H1 (cell line): ENCODE data around the gene CYP4F3. TPM values are rescaled to one million over a fixed set of nuclear protein-coding genes. Genes with fewer than 3 reads are reported as not detected.

Experiments used
- CTCF ChIA-PET: fragments of 300-600 bp; sonication (Branson Sonifier 250); formaldehyde crosslinking; loops from one replicate; lab custom pipeline; 2021; ENCODE audit not compliant: partially characterized antibody; lab: Charles Lee
- POLR2A ChIA-PET: fragments of 300-600 bp; sonication (Branson Sonifier 250); formaldehyde crosslinking; loops from one replicate; lab custom pipeline; 2021; ENCODE audit warnings: inconsistent platforms; ENCODE audit not compliant: partially characterized antibody; lab: Charles Lee
- DNase-seq, 2 experiments: peaks; one replicate each; pipeline versions ENCODE4 v3.0.0 to v3.0.0-alpha.2; 2010 to 2022; ENCODE audit warnings: low spot score in 2 of 2, low read depth in 1 of 2, mixed read lengths in 1 of 2
- FAIRE-seq: peaks from 2 replicates; lab custom pipeline; 2011; peaks lifted over from hg19 to GRCh38; lab: Jason Lieb, UNC
- H2AFZ ChIP-seq: 2 replicates; pipeline ENCODE4 v1.8.1; 2012; ENCODE audit warnings: low read length, inconsistent platforms
- H2AK5ac ChIP-seq: 2 replicates; pipeline ENCODE4 v1.6.1; 2013; ENCODE audit warnings: low read depth, low read length
- H2BK120ac ChIP-seq: replicated peaks from 2 replicates; pipeline ENCODE3; 2013; ENCODE audit warnings: low read depth, low read length, inconsistent platforms
- H2BK12ac ChIP-seq: 2 replicates; pipeline ENCODE4 v1.6.1; 2013; ENCODE audit warnings: low read depth, low read length
- H2BK15ac ChIP-seq: 2 replicates; pipeline ENCODE4 v1.6.1; 2013; ENCODE audit warnings: low read length
- H2BK20ac ChIP-seq: 2 replicates; pipeline ENCODE4 v1.6.1; 2013; ENCODE audit warnings: low read length
- H2BK5ac ChIP-seq: 2 replicates; pipeline ENCODE4 v1.6.1; 2013; ENCODE audit warnings: low read depth, low read length
- H3K14ac ChIP-seq: 2 replicates; pipeline ENCODE4 v1.6.1; 2013; ENCODE audit warnings: inconsistent platforms; ENCODE audit not compliant: insufficient read length
- H3K18ac ChIP-seq: 2 replicates; pipeline ENCODE4 v1.6.1; 2013; ENCODE audit warnings: low read length; ENCODE audit errors: extremely low read depth
- H3K23ac ChIP-seq: 2 replicates; pipeline ENCODE4 v1.6.1; 2013; ENCODE audit warnings: inconsistent platforms; ENCODE audit not compliant: insufficient read length
- H3K23me2 ChIP-seq: 2 replicates; pipeline ENCODE4 v1.6.1; 2013; ENCODE audit warnings: low read depth, low read length
- H3K27ac ChIP-seq: 2 replicates; pipeline ENCODE4 v1.6.1; 2011; ENCODE audit warnings: low read depth, low read length, inconsistent platforms
- H3K27me3 ChIP-seq, 4 experiments: replicated peaks in 1 of 4; 1 replicate in 1 of 4; 2 replicates in 3 of 4; pipeline versions ENCODE4 v1.6.1 to v1.8.1; 2011 to 2013; ENCODE audit warnings: low read length in 3 of 4, mild to moderate bottlenecking in 3 of 4, inconsistent platforms in 2 of 4, mixed read lengths in 2 of 4, moderate library complexity in 1 of 4; ENCODE audit not compliant: control insufficient read depth in 3 of 4, insufficient read depth in 3 of 4; ENCODE audit errors: extremely low read depth in 1 of 4
- H3K36me3 ChIP-seq, 4 experiments: 2 replicates each; pipeline versions ENCODE4 v1.6.1 to v1.8.1; 2011 to 2013; ENCODE audit warnings: mild to moderate bottlenecking in 4 of 4, low read length in 3 of 4, moderate library complexity in 2 of 4, control low read depth in 1 of 4, inconsistent platforms in 1 of 4; ENCODE audit not compliant: insufficient read depth in 4 of 4, control insufficient read depth in 2 of 4
- H3K4ac ChIP-seq: replicated peaks from 2 replicates; pipeline ENCODE3; 2013; ENCODE audit warnings: low read length, low read depth, mixed read lengths, inconsistent platforms; ENCODE audit not compliant: insufficient read length
- H3K4me1 ChIP-seq, 4 experiments: replicated peaks in 1 of 4; 1 replicate in 1 of 4; 2 replicates in 3 of 4; pipeline versions ENCODE4 v1.6.1 to v1.8.1; 2011 to 2013; ENCODE audit warnings: low read length in 3 of 4, inconsistent platforms in 2 of 4, mixed read lengths in 1 of 4; ENCODE audit not compliant: insufficient read depth in 4 of 4, control insufficient read depth in 3 of 4
- H3K4me2 ChIP-seq, 2 experiments: 2 replicates each; pipeline versions ENCODE4 v1.6.1 to v1.8.1; 2011 to 2013; ENCODE audit warnings: low read depth in 2 of 2, low read length in 2 of 2, control low read depth in 1 of 2, inconsistent platforms in 1 of 2, mild to moderate bottlenecking in 1 of 2; ENCODE audit not compliant: insufficient read depth in 1 of 2
- H3K4me3 ChIP-seq, 4 experiments: fragments of 200-600, 300-600 bp in 1 of 4; sonication (generic), shearing (Covaris generic), sonication (Bioruptor Twin) in 1 of 4; 2 replicates each; pipeline versions ENCODE4 v1.5.1 to v1.8.1; 2011 to 2016; ENCODE audit warnings: low read length in 4 of 4, low read depth in 3 of 4, control low read depth in 2 of 4, inconsistent platforms in 2 of 4, mild to moderate bottlenecking in 2 of 4, mixed read lengths in 1 of 4, moderate library complexity in 1 of 4; ENCODE audit not compliant: insufficient read depth in 2 of 4; ENCODE audit errors: extremely low read depth in 1 of 4
- H3K56ac ChIP-seq: replicated peaks from 2 replicates; pipeline ENCODE3; 2013; ENCODE audit warnings: low read depth, mild to moderate bottlenecking, mixed read lengths, low read length, inconsistent platforms; ENCODE audit not compliant: insufficient read length
- H3K79me1 ChIP-seq: 2 replicates; pipeline ENCODE4 v1.6.1; 2013; ENCODE audit warnings: low read depth, low read length, control low read depth
- H3K79me2 ChIP-seq, 2 experiments: 2 replicates each; pipeline versions ENCODE4 v1.6.1 to v1.8.1; 2012 to 2013; ENCODE audit warnings: low read length in 2 of 2, mild to moderate bottlenecking in 2 of 2, inconsistent platforms in 1 of 2; ENCODE audit not compliant: insufficient read depth in 2 of 2, control insufficient read depth in 1 of 2
- H3K9ac ChIP-seq, 4 experiments: replicated peaks in 1 of 4; 1 replicate in 1 of 4; 2 replicates in 3 of 4; pipeline versions ENCODE4 v1.6.1 to v1.8.1; 2011 to 2013; ENCODE audit warnings: low read depth in 3 of 4, low read length in 3 of 4, control low read depth in 2 of 4, mild to moderate bottlenecking in 2 of 4, moderate library complexity in 2 of 4, inconsistent platforms in 1 of 4; ENCODE audit errors: extremely low read depth in 1 of 4
- H3K9me3 ChIP-seq, 2 experiments: 2 replicates each; pipeline versions ENCODE4 v1.6.1 to v1.8.1; 2012 to 2013; ENCODE audit warnings: mild to moderate bottlenecking in 2 of 2, moderate library complexity in 2 of 2, control low read depth in 1 of 2, inconsistent platforms in 1 of 2, low read depth in 1 of 2, low read length in 1 of 2, mixed read lengths in 1 of 2; ENCODE audit not compliant: insufficient read depth in 2 of 2
- H4K20me1 ChIP-seq, 2 experiments: replicated peaks in 1 of 2; 2 replicates each; pipeline versions ENCODE3 to v1.8.1; 2011 to 2013; ENCODE audit warnings: inconsistent platforms in 2 of 2, low read length in 2 of 2, mild to moderate bottlenecking in 1 of 2; ENCODE audit not compliant: insufficient read depth in 2 of 2, control insufficient read depth in 1 of 2
- H4K5ac ChIP-seq: 2 replicates; pipeline ENCODE4 v1.6.1; 2013; ENCODE audit warnings: low read length, low read depth, mixed read lengths, inconsistent platforms; ENCODE audit not compliant: insufficient read length
- H4K8ac ChIP-seq: 2 replicates; pipeline ENCODE4 v1.8.0; 2013; ENCODE audit warnings: mild to moderate bottlenecking, moderate library complexity, low read length, inconsistent platforms; ENCODE audit not compliant: insufficient read depth; ENCODE audit errors: extremely low read depth
- H4K91ac ChIP-seq: replicated peaks from 2 replicates; pipeline ENCODE3; 2013; ENCODE audit warnings: low read length, mixed read lengths, inconsistent platforms; ENCODE audit not compliant: insufficient read length
- CREB1 ChIP-seq: IDR thresholded peaks from 2 replicates; pipeline ENCODE4 v1.6.1; 2012; ENCODE audit warnings: inconsistent platforms
- HDAC6 ChIP-seq: IDR thresholded peaks from one replicate; pipeline ENCODE4 v1.7.1; 2012; ENCODE audit warnings: low read depth, mild to moderate bottlenecking, inconsistent platforms, low read length, moderate library complexity
- POLR2A ChIP-seq, 2 experiments: IDR thresholded peaks; 1 replicate in 1 of 2; 2 replicates in 1 of 2; pipeline ENCODE4 v1.6.1; 2011; ENCODE audit warnings: low read depth in 2 of 2, low read length in 2 of 2, mild to moderate bottlenecking in 2 of 2; ENCODE audit errors: control extremely low read depth in 1 of 2
- POLR2AphosphoS5 ChIP-seq: IDR thresholded peaks from 2 replicates; pipeline ENCODE4 v1.6.1; 2011; ENCODE audit warnings: low read depth, low read length
- WGBS, 2 experiments: shearing (Covaris generic) in 1 of 2; methylation state at CpG; one replicate each; pipeline versions ENCODE4 v1.1.6 to v1.1.7; 2013 to 2015; ENCODE audit warnings: low lambda C conversion rate in 2 of 2, mixed read lengths in 2 of 2, inconsistent platforms in 1 of 2, low coverage in 1 of 2, missing lambda C conversion rate in 1 of 2; ENCODE audit not compliant: insufficient replicate concordance in 2 of 2, insufficient coverage in 1 of 2, insufficient read length in 1 of 2; ENCODE audit errors: extremely low coverage in 1 of 2, missing lambda C conversion rate in 1 of 2; 5-methylcytosine and 5-hydroxymethylcytosine counted together
- polyA plus RNA-seq, 7 experiments: library from polyadenylated mRNA; depleted of rRNA in 3 of 7; stranded (reverse) in 5 of 7; unstranded in 2 of 7; fragments of >200 nt in 5 of 7; fragments of 200-250 nt in 2 of 7; gene quantifications; 1 replicate in 5 of 7; 2 replicates in 1 of 7; 4 replicates in 1 of 7; pipeline versions ENCODE4 v1.2.1 to v1.2.3, GENCODE V29; 2011 to 2013; ENCODE audit warnings: missing spikeins in 2 of 7, mixed read lengths in 2 of 7
- total RNA-seq: library from RNA; stranded (reverse); fragmentation: NEBNext Ultra II Directional; extraction: Animal tissue kit (Norgen Biotek cat#: 25700); gene quantifications from 2 replicates; pipeline ENCODE4 v1.2.1, GENCODE V29; 2021
- TF ChIP-seq, protein P1 (sequence below), 3 experiments: IDR thresholded peaks; 1 replicate in 2 of 3; 2 replicates in 1 of 3; pipeline versions ENCODE4 v1.5.1 to v1.6.1; 2011; ENCODE audit warnings: low read length in 3 of 3, mild to moderate bottlenecking in 3 of 3, inconsistent platforms in 2 of 3, low read depth in 1 of 3, moderate library complexity in 1 of 3; ENCODE audit not compliant: insufficient read depth in 1 of 3; ENCODE audit errors: control extremely low read depth in 1 of 3

Gene CYP4F3
- total and polyA plus RNA-seq, 2 of the 8 experiments (the other 6 are each of a cell fraction or from before 2014, with no cell fraction given) = not detected

DNA sequence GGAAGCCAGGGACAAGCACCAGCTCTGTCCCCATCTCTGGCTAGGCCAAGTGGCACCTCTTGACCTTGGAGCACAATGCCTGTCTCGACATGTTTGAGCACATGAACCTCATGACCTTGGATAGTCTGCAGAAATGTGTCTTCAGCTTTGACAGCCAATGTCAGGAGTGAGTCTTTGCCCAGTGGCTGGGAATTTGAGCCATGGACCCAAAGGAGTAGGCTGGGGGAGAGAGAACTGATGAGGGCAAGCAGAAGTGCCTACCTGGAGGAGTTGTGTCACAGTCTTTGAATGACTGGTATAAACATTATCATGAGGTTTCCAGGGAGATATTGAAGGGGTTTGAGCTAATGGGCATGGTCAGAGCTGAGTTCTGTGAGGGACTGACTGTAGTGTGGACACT lies 25.5 kb downstream of the CYP4F3 start:
- Histone ChIP-seq H3K36me3 (no peaks in the 10 kb centered on the region; a peak in 1 of 8 replicates), H3K27me3 (no peaks in the 10 kb centered on the region), H4K20me1 (no peaks in the 10 kb centered on the region), H2AFZ (no peak overlapping the region), H3K79me2 (no peaks in the 10 kb centered on the region), H2BK12ac (no peak overlapping the region), H3K4me3 (no peak overlapping the region), H3K27ac (no peak overlapping the region), H3K14ac (no peak overlapping the region), H2BK20ac (no peak overlapping the region), H4K8ac (no peak overlapping the region), H3K4me2 (no peak overlapping the region), H4K5ac (no peak overlapping the region), H2BK120ac (no peak overlapping the region), H3K4ac (no peak overlapping the region), H2AK5ac (no peak overlapping the region), H2BK15ac (no peak overlapping the region), H4K91ac (no peak overlapping the region), H3K18ac (no peak overlapping the region), H3K23ac (no peak overlapping the region), H3K23me2 (no peaks in the 10 kb centered on the region), H3K9me3 (peaks cover 82 to 84% of the 10 kb centered on the region in 2 experiments), H3K9ac (no peak overlapping the region), H3K79me1 (no peaks in the 10 kb centered on the region), H2BK5ac (no peak overlapping the region), H3K4me1 (no peaks in the 10 kb centered on the region), H3K56ac (no peak overlapping the region)
- DNase-seq (no peak), FAIRE-seq (no peak)
- TF ChIP-seq CREB1 (no peak), HDAC6 (no peak), POLR2AphosphoS5 (no peak), POLR2A (IDR thresholded peaks at IDR 0.05; ENCODE audit: control extremely low read depth in 1 of 2, low read depth in 2 of 2, low read length in 2 of 2) (no peak)
- TF ChIP-seq, protein P1, sequence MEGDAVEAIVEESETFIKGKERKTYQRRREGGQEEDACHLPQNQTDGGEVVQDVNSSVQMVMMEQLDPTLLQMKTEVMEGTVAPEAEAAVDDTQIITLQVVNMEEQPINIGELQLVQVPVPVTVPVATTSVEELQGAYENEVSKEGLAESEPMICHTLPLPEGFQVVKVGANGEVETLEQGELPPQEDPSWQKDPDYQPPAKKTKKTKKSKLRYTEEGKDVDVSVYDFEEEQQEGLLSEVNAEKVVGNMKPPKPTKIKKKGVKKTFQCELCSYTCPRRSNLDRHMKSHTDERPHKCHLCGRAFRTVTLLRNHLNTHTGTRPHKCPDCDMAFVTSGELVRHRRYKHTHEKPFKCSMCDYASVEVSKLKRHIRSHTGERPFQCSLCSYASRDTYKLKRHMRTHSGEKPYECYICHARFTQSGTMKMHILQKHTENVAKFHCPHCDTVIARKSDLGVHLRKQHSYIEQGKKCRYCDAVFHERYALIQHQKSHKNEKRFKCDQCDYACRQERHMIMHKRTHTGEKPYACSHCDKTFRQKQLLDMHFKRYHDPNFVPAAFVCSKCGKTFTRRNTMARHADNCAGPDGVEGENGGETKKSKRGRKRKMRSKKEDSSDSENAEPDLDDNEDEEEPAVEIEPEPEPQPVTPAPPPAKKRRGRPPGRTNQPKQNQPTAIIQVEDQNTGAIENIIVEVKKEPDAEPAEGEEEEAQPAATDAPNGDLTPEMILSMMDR (IDR thresholded peaks at IDR 0.05; ENCODE audit: control extremely low read depth in 1 of 3, insufficient read depth in 1 of 3, low read depth in 1 of 3, low read length in 3 of 3) = no peak
- WGBS, 2 experiments = 67% methylated on average over 1 of the region's 1 CpG; no CpG with 5 or more reads in 1 of the 2 experiments
- CTCF ChIA-PET = no interaction called here
- POLR2A ChIA-PET = no interaction called here
